ENCODE results near the gene PPP3R1. TPM values are rescaled to one million over a fixed set of nuclear protein-coding genes. Genes with fewer than 3 reads are reported as not detected.
A peak's percentile ranks its signal among the peaks of the same experiment; 100 is the strongest.

The PPP3R1 gene
- total RNA-seq, 1 experiment from 2014 or later = 74.2 TPM

- no peak overlapping the region for H2BK12ac ChIP-seq (ENCODE audit: insufficient read length, low read depth, low read length)
- Mint-ChIP-seq H3K9me3 (no peaks in the 10 kb centered on the region; a peak in 1 of 5 replicates), H3K4me3 (no peak overlapping the region), H3K27ac (peak overlapping the region; percentile 13 to 91 (median 32); a peak in 4 of 7 replicates), H3K4me1 (peaks cover 25 to 31% of the 10 kb centered on the region in 2 experiments), H3K27me3 (ENCODE audit: low read depth) (no peaks in the 10 kb centered on the region), H3K36me3 (ENCODE audit: insufficient read depth in 1 of 3, low read depth in 3 of 3) (0 out of 7 replicates have a peak, but pooled peaks cover 0 to 1% (median 0%) of the 10 kb centered on the region in 3 experiments)
- H3K9ac ChIP-seq (ENCODE audit: extremely low read depth, insufficient read length, low read length) = no peak overlapping the region
- no peak overlapping the region for H3K4me2 ChIP-seq (ENCODE audit: insufficient read depth, insufficient read length, low read length)
- WGBS (ENCODE audit: extremely low coverage, insufficient read length, low lambda C conversion rate) = no CpG with 5 or more reads among the region's 2 CpGs
- H2AK5ac ChIP-seq (ENCODE audit: insufficient read length, low read length) = no peak overlapping the region
- H4K5ac ChIP-seq (ENCODE audit: insufficient read length, low read depth, low read length) = no peak overlapping the region
- peak; percentile 56 for DNase-seq
- H4K20me1 ChIP-seq (ENCODE audit: control insufficient read depth, insufficient read depth, insufficient read length) = no peaks in the 10 kb centered on the region
- no peak overlapping the region for H3K27ac ChIP-seq (ENCODE audit: insufficient read length, low read depth, low read length)
- H2BK5ac ChIP-seq (ENCODE audit: insufficient read length, low read length) = no peak overlapping the region
- H2BK15ac ChIP-seq (ENCODE audit: low read depth, low read length) = no peak overlapping the region
- H3K9me3 ChIP-seq (ENCODE audit: control insufficient read depth, low read depth, low read length) = no peaks in the 10 kb centered on the region
- H3K18ac ChIP-seq (ENCODE audit: insufficient read length, low read depth, low read length) = no peak overlapping the region
- no peak overlapping the region for H2BK120ac ChIP-seq (ENCODE audit: low read depth, low read length, poor library complexity, severe bottlenecking)
- no peak overlapping the region for H4K91ac ChIP-seq (ENCODE audit: insufficient read length, low read depth, low read length)
- no peak overlapping the region for H3T11ph ChIP-seq (ENCODE audit: low read length)
- H3K23me2 ChIP-seq (ENCODE audit: insufficient read length, low read depth, low read length, poor library complexity, severe bottlenecking) = no peaks in the 10 kb centered on the region
- peaks cover 4% of the 10 kb centered on the region for H3K79me1 ChIP-seq (ENCODE audit: insufficient read depth, low read depth, low read length, poor library complexity, severe bottlenecking)
- peaks cover 19% of the 10 kb centered on the region; the same call in 1 of the 2 replicates for H3K79me2 ChIP-seq (ENCODE audit: insufficient read depth, low read length)
- H3K23ac ChIP-seq (ENCODE audit: insufficient read length, low read depth, low read length) = no peak overlapping the region
- H3K56ac ChIP-seq (ENCODE audit: insufficient read length, low read depth, low read length) = no peak overlapping the region
- no peak overlapping the region for H3K4ac ChIP-seq (ENCODE audit: low read depth, low read length)
- H3K14ac ChIP-seq (ENCODE audit: insufficient read depth, low read length) = no peak overlapping the region
- peak; percentile 48; the same call in 2 of the 3 replicates for TF ChIP-seq CTCF (conservative IDR thresholded peaks at IDR 0.05)
- no peak overlapping the region for H4K8ac ChIP-seq (replicated peaks; ENCODE audit: insufficient read length, low read depth, low read length)
- H2BK20ac ChIP-seq (ENCODE audit: low read depth, low read length, poor library complexity, severe bottlenecking) = no peak overlapping the region
- no peak overlapping the region for H2AFZ ChIP-seq (ENCODE audit: low read length)
- H3K27me3 ChIP-seq (ENCODE audit: insufficient read depth, low read length) = no peaks in the 10 kb centered on the region
- H3K4me1 ChIP-seq (ENCODE audit: insufficient read depth, low read length) = peaks cover 2% of the 10 kb centered on the region; the same call in 1 of the 2 replicates
These were observed 27.2 kb downstream of the PPP3R1 start for GRCh38 chr2:68225119-68225632.

Measured in H9 (cell line).